HG02885 (cell line): ENCODE data around the gene MTA3.

Experiments
- ATAC-seq: cut with Tn5 transposase; IDR thresholded peaks from one replicate; pipeline ENCODE4 v1.9.1; 2021; ENCODE audit warnings: mild to moderate bottlenecking; ENCODE audit not compliant: unreplicated experiment, poor library complexity

MTA3 gene

DNA sequence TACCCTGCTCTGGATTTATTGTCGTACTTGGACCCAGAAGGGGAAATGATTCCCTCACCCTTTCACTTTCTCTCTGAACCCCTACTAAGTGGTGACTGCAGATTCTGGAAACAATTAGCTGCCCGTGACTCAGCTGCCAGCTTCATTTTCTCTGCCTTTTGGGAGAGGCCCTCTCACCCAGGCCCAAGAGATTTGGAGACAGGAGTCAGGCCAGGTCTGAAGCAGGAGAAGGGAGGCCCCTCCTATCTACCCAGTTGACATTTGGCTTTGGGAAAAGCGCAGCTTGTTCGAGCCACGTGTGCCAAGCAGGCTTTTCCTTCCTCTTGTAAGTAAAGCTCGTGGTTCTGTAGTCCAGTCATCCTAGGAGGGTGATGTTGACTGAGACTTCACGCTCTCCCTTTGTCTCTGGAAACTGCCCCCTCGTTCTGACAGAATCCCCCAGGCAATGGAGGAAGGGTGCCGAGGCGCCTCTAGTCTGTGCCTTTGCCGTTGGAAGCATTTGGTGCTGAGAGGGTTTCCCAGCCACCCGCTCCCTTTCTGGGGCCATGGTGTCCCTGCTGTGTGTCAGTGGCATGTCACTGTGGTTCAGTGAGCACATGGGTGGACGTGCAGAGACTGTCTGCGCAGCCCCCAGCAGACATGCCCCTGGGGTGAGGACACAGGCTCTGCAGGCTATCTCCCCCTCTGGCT lies 186.9 kb downstream of the MTA3 start:
- ATAC-seq = no peak

DNA sequence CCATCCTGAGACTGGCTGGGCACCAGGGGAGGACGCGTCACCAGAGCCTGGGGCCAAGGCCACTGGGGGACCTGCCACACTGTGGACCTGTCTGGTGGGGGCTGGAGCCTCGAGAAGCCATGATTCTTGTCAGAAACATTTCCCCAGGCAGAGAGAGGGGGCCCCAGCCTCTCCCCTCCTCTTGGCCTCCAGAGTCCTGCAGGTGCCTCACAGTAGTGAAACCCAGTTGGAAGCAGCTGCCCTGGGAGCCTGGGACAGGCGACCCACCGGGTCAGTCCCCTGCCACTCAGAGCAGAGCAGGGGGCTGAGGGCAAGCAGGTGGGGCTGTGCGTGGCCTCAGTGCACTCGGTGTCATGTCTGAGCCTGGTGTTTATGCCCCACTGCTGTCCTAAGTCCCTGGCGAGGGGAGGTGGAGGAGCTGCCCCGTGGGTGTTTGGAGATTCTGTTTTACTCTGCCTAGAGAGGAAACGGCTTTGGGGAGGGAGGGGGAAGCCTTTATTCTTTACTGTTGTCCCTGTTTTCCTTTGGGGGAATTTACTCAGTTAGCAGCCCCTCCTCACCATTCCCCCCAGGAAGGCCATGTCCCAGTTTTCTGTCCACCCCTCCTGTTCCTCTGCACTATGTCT lies 187.8 kb downstream of the MTA3 start:
- no peak for ATAC-seq

DNA sequence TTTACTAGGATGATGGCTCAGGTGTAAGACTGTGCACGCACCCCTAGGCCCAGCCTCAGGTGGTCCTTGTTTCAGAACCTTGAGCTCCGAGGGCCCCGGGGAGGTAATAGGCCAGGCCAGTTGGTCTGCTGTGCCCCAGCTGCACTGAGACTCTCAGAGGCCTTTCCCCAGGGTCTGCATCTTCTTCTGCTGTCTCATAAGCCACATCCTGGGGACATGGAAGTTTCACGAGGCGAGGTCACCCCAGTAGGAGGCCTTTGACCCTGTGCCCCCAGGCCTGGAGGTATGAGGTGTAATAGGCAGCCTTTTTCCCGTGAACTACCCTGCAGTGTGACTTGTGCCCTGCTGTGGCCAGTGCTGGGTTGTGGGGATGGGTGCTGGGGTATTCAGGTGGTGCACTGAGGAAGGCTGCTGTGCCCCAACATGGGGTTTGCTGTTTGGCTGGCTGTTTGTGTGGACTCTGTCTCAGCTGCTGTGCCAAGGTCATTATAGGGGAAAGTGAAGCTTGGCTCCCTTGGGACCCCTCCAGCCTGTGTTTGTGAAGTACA lies 188.6 kb downstream of the MTA3 start:
- ATAC-seq = no peak

DNA sequence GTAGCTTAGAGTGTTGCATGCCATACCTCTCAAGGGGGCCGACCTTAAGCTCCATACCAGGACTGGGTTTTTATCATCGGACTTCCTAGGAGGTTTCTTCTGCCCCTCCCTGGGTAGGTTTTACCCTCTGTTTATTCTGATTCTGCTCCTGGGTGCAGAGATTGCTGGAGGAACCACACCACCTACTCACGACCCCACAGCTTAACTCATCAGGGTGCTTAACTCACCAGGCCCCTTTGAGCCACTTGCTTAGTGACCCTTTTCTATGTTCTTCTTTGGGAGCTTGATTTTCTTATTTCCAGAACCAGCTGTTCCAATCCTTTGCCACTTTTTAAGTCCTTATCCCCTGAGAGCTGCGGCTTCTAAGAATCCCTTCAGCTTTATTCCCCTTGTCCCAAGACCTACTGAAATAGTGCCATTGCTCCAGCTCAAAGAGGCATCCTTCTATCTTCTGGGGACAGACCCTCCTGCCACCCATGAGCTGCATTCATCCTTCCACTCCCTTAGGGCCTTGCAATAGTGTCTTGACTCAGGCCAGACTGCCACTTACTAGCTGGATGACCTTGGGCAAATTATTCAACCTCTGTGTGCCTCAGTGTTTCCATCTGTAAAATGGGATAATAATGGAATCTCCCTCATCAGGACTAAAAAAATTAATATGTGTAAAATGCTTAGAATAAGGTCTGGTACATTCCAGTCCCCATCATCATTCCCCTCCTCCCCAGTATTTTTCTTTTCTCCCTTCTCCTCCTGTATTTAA lies 189.7 kb downstream of the MTA3 start:
- no peak for ATAC-seq

- no peak for ATAC-seq
Observed at GRCh38 chr2:42758751-42759150, 190.3 kb downstream of the MTA3 start.

DNA sequence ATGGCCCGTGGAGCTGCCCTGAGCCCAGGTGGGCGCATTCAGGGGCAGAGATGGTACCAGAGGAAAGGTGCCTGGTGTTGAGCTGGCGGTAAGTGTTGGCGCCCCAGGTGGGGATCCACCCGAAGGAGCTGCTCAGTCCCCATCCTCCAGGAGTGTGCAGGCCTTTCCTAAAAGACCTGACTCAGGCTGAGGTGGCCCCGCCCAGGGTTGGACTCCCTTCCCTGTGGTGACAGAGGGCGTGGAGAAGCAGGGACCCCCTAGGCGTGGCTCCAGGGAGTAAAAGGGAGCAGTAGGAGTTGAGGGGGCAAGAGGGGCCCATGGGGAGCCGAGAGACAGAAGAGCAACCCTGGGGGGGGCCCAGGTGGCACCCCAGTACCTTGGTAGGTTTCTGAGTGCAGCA lies 193.1 kb downstream of the MTA3 start:
- ATAC-seq = no peak

GRCh38 chr2:42762155-42762554 lies 193.7 kb downstream of the MTA3 start:
- no peak for ATAC-seq

DNA sequence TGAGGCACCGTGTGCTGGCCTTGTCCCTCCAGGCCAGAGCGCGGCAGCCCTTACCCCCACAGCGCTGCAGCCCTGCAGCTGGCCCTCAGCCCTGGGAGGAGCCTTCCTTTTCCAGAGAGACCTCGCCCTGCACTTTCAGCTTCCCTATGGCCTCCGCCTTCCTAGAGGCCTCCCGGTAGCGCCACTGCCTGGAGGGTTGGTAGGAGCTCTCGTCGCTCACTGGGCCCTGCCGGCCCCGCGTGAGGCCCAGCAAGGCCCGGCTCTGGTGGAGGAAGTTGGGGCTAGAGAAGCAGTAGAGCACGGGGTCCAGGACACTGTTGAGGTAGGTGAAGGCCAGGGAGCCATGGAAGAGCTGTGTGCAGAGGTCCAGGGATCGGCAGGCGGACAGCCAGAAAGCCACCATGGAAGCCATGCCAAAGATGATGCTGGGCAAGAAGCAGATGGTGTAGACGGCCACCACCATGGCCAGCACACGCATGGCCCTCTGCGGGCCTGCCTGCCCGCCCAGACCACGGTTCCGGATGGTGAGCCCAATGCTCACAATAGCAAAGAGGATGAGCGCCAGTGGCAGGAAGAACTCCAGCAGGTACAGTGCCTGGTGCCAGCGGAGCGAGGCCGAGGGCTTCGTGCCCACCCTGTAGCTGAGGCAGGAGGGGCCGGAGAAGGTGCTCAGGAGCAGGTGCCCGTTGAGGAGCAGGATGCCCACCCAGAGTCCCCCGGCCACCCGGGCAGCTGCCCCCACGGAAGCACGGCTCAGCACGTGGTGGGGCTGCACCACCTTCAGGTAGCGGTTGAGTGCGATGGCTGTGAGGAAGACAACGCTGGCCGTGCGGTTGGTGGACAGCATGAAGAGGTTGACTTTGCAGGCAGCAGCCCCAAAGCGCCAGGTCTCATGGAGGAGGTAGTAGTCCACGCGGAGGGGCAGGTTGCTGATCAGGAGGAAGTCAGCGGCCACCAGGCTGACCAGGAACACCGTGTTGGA lies 194.7 kb downstream of the MTA3 start:
- ATAC-seq = no peak

DNA sequence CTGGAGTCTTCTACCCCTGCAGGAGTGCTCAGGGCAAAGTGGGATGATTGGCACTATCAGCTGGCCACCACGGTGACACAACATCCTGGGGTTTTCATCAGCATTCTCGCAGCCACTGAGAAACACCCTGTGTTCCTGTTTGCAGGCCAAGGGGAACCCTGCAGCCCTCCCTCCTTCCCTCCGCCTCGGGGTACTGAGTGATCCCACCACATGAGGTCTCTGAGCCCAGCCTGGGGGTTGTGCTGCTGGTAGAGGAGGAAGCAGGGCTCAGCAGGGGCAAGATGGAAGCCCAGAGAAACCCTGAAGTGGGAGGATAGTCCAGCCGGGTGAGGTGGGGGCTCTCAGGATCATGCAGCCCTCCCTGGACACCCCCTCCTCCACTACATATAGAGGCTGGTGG lies 195.7 kb downstream of the MTA3 start, which contains the start of gene OXER1:
Gene OXER1 (minus strand): TSS at position 40 of the 400 bp plus-strand sequence. CDS start 73 bp downstream, outside the sequence.
- no peak for ATAC-seq

GRCh38 chr2:42764901-42765300 lies 196.5 kb downstream of the MTA3 start:
- no peak for ATAC-seq

DNA sequence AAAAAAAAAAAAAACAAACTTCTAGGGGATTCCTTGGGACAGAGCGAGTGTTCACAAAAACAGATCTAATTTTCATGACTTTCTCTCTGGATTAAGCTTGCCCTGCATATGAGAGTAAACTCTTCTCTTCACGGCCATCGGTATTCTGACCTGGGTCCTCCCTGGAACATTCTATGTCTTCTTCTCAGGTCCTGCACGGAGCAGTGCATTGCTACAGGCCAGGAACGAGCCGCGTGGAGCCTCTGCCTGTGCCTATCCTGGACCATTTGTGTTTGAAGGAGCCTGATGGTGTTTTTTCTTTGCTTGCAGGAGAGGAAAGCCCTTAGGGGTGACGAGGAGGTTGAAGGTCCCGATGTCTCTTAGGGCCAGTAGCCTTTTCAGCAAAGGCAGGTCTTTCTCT lies 197.3 kb downstream of the MTA3 start:
- ATAC-seq = no peak

GRCh38 chr2:42767080-42767898 lies 198.9 kb downstream of the MTA3 start:
- ATAC-seq = no peak

- no peak for ATAC-seq
Observed at GRCh38 chr2:42767899-42768705, 199.7 kb downstream of the MTA3 start.

- no peak for ATAC-seq
Observed at GRCh38 chr2:42768706-42769256, 200.3 kb downstream of the MTA3 start.

DNA sequence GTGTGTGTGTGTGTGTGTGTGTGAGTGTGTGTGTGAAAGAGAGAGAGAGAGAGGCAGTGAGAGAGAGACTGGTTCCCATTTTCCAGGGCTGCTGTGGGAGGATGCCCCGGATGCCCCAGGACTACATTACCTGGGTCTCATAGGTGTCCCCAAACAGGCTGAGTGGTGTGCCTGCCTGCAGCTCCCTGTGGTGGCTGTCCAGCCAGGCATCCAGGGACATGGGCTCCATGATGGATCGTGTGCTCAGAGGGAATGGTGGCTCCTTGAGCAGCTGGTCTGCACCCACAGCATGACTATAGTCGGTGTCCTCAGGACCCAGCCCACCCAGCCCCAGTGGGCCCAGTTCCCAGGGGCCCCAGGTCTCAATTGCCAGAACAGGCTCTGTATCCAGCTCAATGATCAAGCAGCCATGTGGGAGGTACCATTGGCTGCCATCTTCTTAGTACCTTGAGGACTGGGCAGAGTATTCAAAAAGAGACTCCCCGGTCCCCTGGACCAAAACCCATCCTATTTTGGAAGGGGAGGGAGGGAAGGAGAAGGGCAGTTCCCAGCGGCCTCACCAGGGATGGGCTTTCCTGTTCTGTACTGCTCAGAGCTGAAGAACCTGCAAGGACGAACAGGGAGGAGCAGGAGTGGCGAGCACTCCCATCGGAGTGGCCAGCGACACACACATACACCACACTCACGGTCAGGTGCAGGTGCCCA lies 201.3 kb downstream of the MTA3 start:
- no peak for ATAC-seq

- peak; percentile 85 for ATAC-seq
Observed at GRCh38 chr2:42770288-42771131, 202.1 kb downstream of the MTA3 start.
